Testis (tissue), 2 donors: ENCODE data around the gene GRM3.

Source experiments
- POLR2A ChIP-seq: fragments of 450-650 bp; IDR thresholded peaks from one replicate; pipeline ENCODE4 v1.6.1; 2017; ENCODE audit warnings: antibody characterized with exemption, mild to moderate bottlenecking, moderate library complexity
- TF ChIP-seq, protein P1 (sequence below), 3 experiments: fragments of 450-650 bp in 2 of 3; fragments of 200-600 bp in 1 of 3; sonication (generic) in 1 of 3; IDR thresholded peaks; one replicate each; pipeline ENCODE4 v1.5.1; 2016 to 2019; ENCODE audit warnings: antibody characterized with exemption in 3 of 3, mild to moderate bottlenecking in 2 of 3, moderate library complexity in 1 of 3

DNA sequence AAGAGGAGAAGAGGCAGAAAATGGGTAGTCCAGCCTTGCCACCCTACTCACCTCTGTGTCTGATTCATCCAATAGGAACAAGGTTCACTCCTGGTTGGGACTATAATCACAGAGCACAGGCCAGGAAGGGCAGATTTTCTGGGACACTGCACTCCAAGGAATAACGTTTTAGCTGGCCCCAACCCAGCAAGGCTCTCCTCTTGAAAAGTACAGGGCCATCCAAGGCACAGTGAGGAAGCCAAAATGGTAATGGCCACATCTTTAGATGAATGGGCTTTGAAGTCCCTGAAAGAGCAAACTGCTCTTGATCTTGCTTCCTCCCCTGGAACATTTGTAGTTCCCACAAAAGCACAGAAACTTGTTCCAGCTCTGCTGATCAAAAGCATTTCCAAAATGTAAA, 149.4 kb downstream of the GRM3 start:
- TF ChIP-seq, protein P1, sequence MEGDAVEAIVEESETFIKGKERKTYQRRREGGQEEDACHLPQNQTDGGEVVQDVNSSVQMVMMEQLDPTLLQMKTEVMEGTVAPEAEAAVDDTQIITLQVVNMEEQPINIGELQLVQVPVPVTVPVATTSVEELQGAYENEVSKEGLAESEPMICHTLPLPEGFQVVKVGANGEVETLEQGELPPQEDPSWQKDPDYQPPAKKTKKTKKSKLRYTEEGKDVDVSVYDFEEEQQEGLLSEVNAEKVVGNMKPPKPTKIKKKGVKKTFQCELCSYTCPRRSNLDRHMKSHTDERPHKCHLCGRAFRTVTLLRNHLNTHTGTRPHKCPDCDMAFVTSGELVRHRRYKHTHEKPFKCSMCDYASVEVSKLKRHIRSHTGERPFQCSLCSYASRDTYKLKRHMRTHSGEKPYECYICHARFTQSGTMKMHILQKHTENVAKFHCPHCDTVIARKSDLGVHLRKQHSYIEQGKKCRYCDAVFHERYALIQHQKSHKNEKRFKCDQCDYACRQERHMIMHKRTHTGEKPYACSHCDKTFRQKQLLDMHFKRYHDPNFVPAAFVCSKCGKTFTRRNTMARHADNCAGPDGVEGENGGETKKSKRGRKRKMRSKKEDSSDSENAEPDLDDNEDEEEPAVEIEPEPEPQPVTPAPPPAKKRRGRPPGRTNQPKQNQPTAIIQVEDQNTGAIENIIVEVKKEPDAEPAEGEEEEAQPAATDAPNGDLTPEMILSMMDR (IDR thresholded peaks at IDR 0.05): no peak
- TF ChIP-seq POLR2A: no peak
